OCI-LY1 (cell line): ENCODE results near the gene SMYD3.

ENCODE experiments used
- H2AFZ ChIP-seq: fragments of 200-600 bp; sonication (generic), shearing (Covaris generic); 2 replicates; pipeline ENCODE4 v1.6.0; 2014; ENCODE audit warnings: antibody characterized with exemption, mild to moderate bottlenecking, low read length
- H3F3A ChIP-seq: fragments of 200-600 bp; sonication (generic), shearing (Covaris generic); 2 replicates; pipeline ENCODE4 v1.6.0; 2014; ENCODE audit warnings: mild to moderate bottlenecking, antibody characterized with exemption, low read length, moderate library complexity; ENCODE audit not compliant: insufficient read depth
- H3K27ac ChIP-seq: fragments of 200-600 bp; sonication (generic); 2 replicates; pipeline ENCODE4 v1.5.1; 2014; ENCODE audit warnings: low read length, mixed run types, mild to moderate bottlenecking, low read depth; ENCODE audit not compliant: poor library complexity, severe bottlenecking
- H3K27me3 ChIP-seq: fragments of 200-600 bp; sonication (generic); 2 replicates; pipeline ENCODE4 v1.6.0; 2014; ENCODE audit warnings: antibody characterized with exemption, mild to moderate bottlenecking, low read length, moderate library complexity; ENCODE audit not compliant: insufficient read depth
- H3K36me3 ChIP-seq: fragments of 200-600 bp; sonication (generic); 2 replicates; pipeline ENCODE4 v1.6.1; 2014; ENCODE audit warnings: mild to moderate bottlenecking, antibody characterized with exemption, low read length, moderate library complexity, mixed read lengths; ENCODE audit not compliant: insufficient read depth
- H3K4me1 ChIP-seq: fragments of 200-600 bp; sonication (generic); 2 replicates; pipeline ENCODE4 v1.5.1; 2014; ENCODE audit warnings: mild to moderate bottlenecking, low read length, moderate library complexity; ENCODE audit not compliant: insufficient read depth, severe bottlenecking
- H3K4me2 ChIP-seq: fragments of 200-600 bp; sonication (generic), shearing (Covaris generic); 2 replicates; pipeline ENCODE4 v1.6.1; 2014; ENCODE audit warnings: low read length
- H3K4me3 ChIP-seq: fragments of 200-600 bp; sonication (generic); 2 replicates; pipeline ENCODE4 v1.5.1; 2014; ENCODE audit warnings: low read length, low read depth, mild to moderate bottlenecking, mixed read lengths; ENCODE audit not compliant: poor library complexity, severe bottlenecking
- H3K79me2 ChIP-seq: fragments of 200-600 bp; shearing (Covaris generic); 2 replicates; pipeline ENCODE4 v1.6.1; 2016; ENCODE audit warnings: mixed run types, low read length, mixed read lengths; ENCODE audit not compliant: insufficient read depth
- H3K9ac ChIP-seq: fragments of 200-600 bp; sonication (generic), shearing (Covaris generic); 2 replicates; pipeline ENCODE4 v1.6.1; 2014; ENCODE audit warnings: mild to moderate bottlenecking, low read length, mixed read lengths
- H3K9me2 ChIP-seq: fragments of 200-600 bp; sonication (generic), shearing (Covaris generic); 2 replicates; pipeline ENCODE4 v1.6.1; 2014; ENCODE audit warnings: low read depth, mild to moderate bottlenecking, low read length, mixed read lengths
- H3K9me3 ChIP-seq: fragments of 200-600 bp; shearing (Covaris generic); 2 replicates; pipeline ENCODE4 v1.6.1; 2014; ENCODE audit warnings: low read length, mixed read lengths
- H4K20me1 ChIP-seq: fragments of 200-600 bp; sonication (generic), shearing (Covaris generic); 2 replicates; pipeline ENCODE4 v1.6.0; 2016; ENCODE audit warnings: mild to moderate bottlenecking, low read length; ENCODE audit not compliant: insufficient read depth
- CTCF ChIP-seq: fragments of 200-600 bp; sonication (generic), shearing (Covaris generic); IDR thresholded peaks from 2 replicates; pipeline ENCODE4 v1.5.1; 2017; ENCODE audit warnings: mild to moderate bottlenecking, antibody characterized with exemption, low read length, moderate library complexity, mixed read lengths
- EZH2 ChIP-seq: fragments of 200-600 bp; sonication (generic), shearing (Covaris generic); IDR thresholded peaks from 2 replicates; pipeline ENCODE4 v1.8.0; 2017; ENCODE audit warnings: borderline replicate concordance, mixed run types, mild to moderate bottlenecking, antibody characterized with exemption, low read length, moderate library complexity, mixed read lengths

The SMYD3 gene

GRCh38 chr1:245987997-245988392 lies 519.1 kb downstream of the SMYD3 start:
- no peak overlapping the region for H3K27ac ChIP-seq
- H3K4me2 ChIP-seq: no peak overlapping the region
- H3K4me3 ChIP-seq: no peak overlapping the region
- no peaks in the 10 kb centered on the region for H3K36me3 ChIP-seq
- no peaks in the 10 kb centered on the region for H3F3A ChIP-seq
- H3K27me3 ChIP-seq: no peaks in the 10 kb centered on the region
- TF ChIP-seq EZH2 (no peak), CTCF (no peak)
- no peaks in the 10 kb centered on the region for H3K9me2 ChIP-seq
- no peaks in the 10 kb centered on the region for H3K79me2 ChIP-seq
- no peak overlapping the region for H2AFZ ChIP-seq
- no peaks in the 10 kb centered on the region for H3K9me3 ChIP-seq
- H4K20me1 ChIP-seq: no peaks in the 10 kb centered on the region
- H3K4me1 ChIP-seq: no peaks in the 10 kb centered on the region
- H3K9ac ChIP-seq: no peak overlapping the region

- no peak for TF ChIP-seq CTCF
- no peak for TF ChIP-seq EZH2
- H4K20me1 ChIP-seq: no peaks in the 10 kb centered on the region
- H3K4me3 ChIP-seq: no peak overlapping the region
- no peaks in the 10 kb centered on the region for H3F3A ChIP-seq
- no peaks in the 10 kb centered on the region for H3K36me3 ChIP-seq
- H3K27ac ChIP-seq: no peak overlapping the region
- H3K9ac ChIP-seq: no peak overlapping the region
- no peaks in the 10 kb centered on the region for H3K79me2 ChIP-seq
- H2AFZ ChIP-seq: no peak overlapping the region
- no peaks in the 10 kb centered on the region for H3K9me2 ChIP-seq
- no peak overlapping the region for H3K4me2 ChIP-seq
- no peaks in the 10 kb centered on the region for H3K9me3 ChIP-seq
- no peaks in the 10 kb centered on the region for H3K4me1 ChIP-seq
- H3K27me3 ChIP-seq: no peaks in the 10 kb centered on the region
Measured at GRCh38 chr1:245987577-245987976, 519.5 kb downstream of the SMYD3 start.

GRCh38 chr1:245987219-245987545 lies 519.9 kb downstream of the SMYD3 start:
- Histone ChIP-seq H3K36me3 (no peaks in the 10 kb centered on the region), H3F3A (no peaks in the 10 kb centered on the region), H2AFZ (no peak overlapping the region), H3K4me1 (no peaks in the 10 kb centered on the region), H3K27ac (no peak overlapping the region), H3K4me2 (no peak overlapping the region), H3K79me2 (no peaks in the 10 kb centered on the region), H3K27me3 (no peaks in the 10 kb centered on the region), H3K9me2 (no peaks in the 10 kb centered on the region), H3K9me3 (no peaks in the 10 kb centered on the region), H3K9ac (no peak overlapping the region), H4K20me1 (no peaks in the 10 kb centered on the region), H3K4me3 (no peak overlapping the region)
- TF ChIP-seq CTCF (no peak), EZH2 (no peak)
